ENCODE results near the gene CTNNBL1. TPM values are rescaled to one million over a fixed set of nuclear protein-coding genes. Genes with fewer than 3 reads are reported as not detected.

Gene CTNNBL1
- total RNA-seq, 1 experiment from 2014 or later: 49.9 TPM

DNA sequence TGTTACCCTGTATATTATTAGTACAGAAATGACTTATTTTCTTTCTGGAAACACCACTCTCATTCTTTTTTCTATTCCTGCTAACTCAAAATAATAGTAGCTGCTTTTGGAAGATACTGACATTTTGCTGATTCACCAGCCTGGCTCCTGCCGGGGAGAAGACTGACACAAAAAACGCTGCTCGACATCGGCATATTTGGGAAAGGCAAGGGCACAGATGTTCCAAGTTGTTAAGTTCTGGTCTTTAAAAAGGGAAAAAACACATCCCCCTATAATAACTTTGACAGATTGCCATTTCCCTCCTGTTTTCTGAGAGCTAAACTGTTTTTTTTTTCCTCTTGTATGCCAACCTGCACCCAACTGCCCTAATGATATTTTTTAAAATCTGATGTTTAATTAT lies 55.4 kb downstream of the CTNNBL1 start:
- Histone ChIP-seq H3K4me1 (ENCODE audit: insufficient read depth, low read length) (peaks cover 11% of the 10 kb centered on the region; the same call in 1 of the 2 replicates), H3K27ac (ENCODE audit: low read length) (no peak overlapping the region), H4K20me1 (ENCODE audit: low read length) (no peaks in the 10 kb centered on the region), H3K9me2 (replicated peaks; ENCODE audit: low read length) (no peaks in the 10 kb centered on the region), H3K9ac (ENCODE audit: low read length) (no peak overlapping the region), H3K27me3 (ENCODE audit: low read length) (no peaks in the 10 kb centered on the region), H3K79me2 (ENCODE audit: low read length) (no peaks in the 10 kb centered on the region), H2AFZ (ENCODE audit: low read length) (no peak overlapping the region), H3F3A (ENCODE audit: low read length, unreplicated experiment) (no peaks in the 10 kb centered on the region), H3K36me3 (ENCODE audit: low read depth, low read length) (no peaks in the 10 kb centered on the region), H3K4me2 (ENCODE audit: low read length) (no peak overlapping the region), H3K4me3 (ENCODE audit: low read length) (no peak overlapping the region), H3K9me3 (ENCODE audit: low read length) (no peaks in the 10 kb centered on the region)
- ChIA-PET CTCF (no interaction called here), POLR2A (ENCODE audit: unreplicated experiment) (no interaction called here)
- ATAC-seq (no peak), DNase-seq (no peak)
- BruUV-seq (replicated peaks): no TSS peak
- no peak for TF ChIP-seq EZH2phosphoT487 (IDR thresholded peaks at IDR 0.05; ENCODE audit: borderline replicate concordance, low read length)
- no peak for TF ChIP-seq EZH2 (IDR thresholded peaks at IDR 0.05; ENCODE audit: low read length, unreplicated experiment)
- TF ChIP-seq, protein P1, sequence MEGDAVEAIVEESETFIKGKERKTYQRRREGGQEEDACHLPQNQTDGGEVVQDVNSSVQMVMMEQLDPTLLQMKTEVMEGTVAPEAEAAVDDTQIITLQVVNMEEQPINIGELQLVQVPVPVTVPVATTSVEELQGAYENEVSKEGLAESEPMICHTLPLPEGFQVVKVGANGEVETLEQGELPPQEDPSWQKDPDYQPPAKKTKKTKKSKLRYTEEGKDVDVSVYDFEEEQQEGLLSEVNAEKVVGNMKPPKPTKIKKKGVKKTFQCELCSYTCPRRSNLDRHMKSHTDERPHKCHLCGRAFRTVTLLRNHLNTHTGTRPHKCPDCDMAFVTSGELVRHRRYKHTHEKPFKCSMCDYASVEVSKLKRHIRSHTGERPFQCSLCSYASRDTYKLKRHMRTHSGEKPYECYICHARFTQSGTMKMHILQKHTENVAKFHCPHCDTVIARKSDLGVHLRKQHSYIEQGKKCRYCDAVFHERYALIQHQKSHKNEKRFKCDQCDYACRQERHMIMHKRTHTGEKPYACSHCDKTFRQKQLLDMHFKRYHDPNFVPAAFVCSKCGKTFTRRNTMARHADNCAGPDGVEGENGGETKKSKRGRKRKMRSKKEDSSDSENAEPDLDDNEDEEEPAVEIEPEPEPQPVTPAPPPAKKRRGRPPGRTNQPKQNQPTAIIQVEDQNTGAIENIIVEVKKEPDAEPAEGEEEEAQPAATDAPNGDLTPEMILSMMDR (conservative IDR thresholded peaks at IDR 0.05; ENCODE audit: low read depth, low read length): no peak
- intact Hi-C loops (cut with micrococcal nuclease): no loop called here

DNA sequence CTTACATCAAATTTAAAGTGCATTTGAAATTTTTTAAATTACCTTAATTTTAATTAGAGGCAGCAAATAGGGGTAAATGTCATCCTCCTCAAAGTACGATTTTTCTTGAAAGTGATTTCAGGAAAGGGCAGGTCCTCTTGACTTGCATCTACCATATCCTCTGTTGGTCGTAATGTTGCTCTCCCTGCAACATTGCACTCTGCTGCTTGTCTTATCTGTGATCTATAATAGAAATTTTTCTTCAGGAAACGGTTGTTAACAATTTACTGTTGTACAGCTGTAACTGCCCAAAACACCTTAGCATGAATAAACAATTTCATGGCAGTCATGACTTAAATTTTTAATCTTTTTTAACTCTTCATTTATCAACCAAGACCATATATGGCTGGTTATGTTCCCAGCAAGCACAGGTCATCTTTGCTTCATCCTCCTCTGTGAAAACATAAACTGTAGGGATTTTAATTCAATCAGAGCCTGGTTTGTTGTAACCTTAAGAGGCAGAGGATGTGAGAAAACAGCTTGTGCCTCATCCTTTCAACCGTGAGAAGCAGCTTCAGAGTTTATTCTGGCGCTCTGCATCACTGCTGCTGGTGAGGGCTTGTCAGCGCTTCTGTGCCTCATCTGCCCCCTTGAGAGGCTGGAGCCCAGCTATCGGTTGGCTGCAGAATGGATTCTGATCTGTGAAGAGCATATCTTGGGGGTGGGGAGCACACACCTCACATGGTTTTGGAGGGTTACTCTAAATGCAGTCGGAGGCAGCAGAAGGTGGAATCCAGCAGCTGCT lies 56.0 kb downstream of the CTNNBL1 start:
- Histone ChIP-seq H3K27me3 (ENCODE audit: low read length) (no peaks in the 10 kb centered on the region), H3K27ac (ENCODE audit: low read length) (no peak overlapping the region), H3F3A (ENCODE audit: low read length, unreplicated experiment) (no peaks in the 10 kb centered on the region), H3K36me3 (ENCODE audit: low read depth, low read length) (no peaks in the 10 kb centered on the region), H4K20me1 (ENCODE audit: low read length) (no peaks in the 10 kb centered on the region), H3K9me3 (ENCODE audit: low read length) (no peaks in the 10 kb centered on the region), H3K79me2 (ENCODE audit: low read length) (no peaks in the 10 kb centered on the region), H3K4me1 (ENCODE audit: insufficient read depth, low read length) (peaks cover 11% of the 10 kb centered on the region; the same call in 1 of the 2 replicates), H3K4me3 (ENCODE audit: low read length) (no peak overlapping the region), H2AFZ (ENCODE audit: low read length) (no peak overlapping the region), H3K9ac (ENCODE audit: low read length) (no peak overlapping the region), H3K4me2 (ENCODE audit: low read length) (no peak overlapping the region), H3K9me2 (replicated peaks; ENCODE audit: low read length) (no peaks in the 10 kb centered on the region)
- DNase-seq: no peak
- ChIA-PET POLR2A (ENCODE audit: unreplicated experiment) (no interaction called here), CTCF (no interaction called here)
- BruUV-seq (replicated peaks): no TSS peak
- intact Hi-C loops (cut with micrococcal nuclease): no loop called here
- TF ChIP-seq, protein P1 (conservative IDR thresholded peaks at IDR 0.05; ENCODE audit: low read depth, low read length): no peak
- TF ChIP-seq EZH2phosphoT487 (IDR thresholded peaks at IDR 0.05; ENCODE audit: borderline replicate concordance, low read length) (no peak), EZH2 (IDR thresholded peaks at IDR 0.05; ENCODE audit: low read length, unreplicated experiment) (no peak)
- ATAC-seq: no peak

DNA sequence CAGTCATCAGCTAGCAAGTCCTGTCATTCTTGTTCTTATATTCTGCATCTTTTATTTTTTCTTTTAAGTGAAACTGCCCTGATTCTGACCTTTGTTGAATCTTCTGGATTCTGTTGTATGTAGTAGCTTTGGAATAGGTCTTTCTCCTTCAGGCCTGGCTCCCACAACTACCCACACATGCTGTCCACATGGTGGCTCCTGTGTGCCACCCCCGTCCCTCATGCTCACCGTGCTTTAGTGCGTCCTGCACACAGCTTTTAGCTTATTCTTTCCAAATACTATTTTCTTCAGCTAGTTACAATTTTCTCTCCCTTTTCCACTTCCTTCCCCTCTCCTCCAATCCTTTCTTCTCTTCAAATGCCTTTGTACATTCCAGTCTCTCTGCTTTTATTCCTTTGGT lies 61.8 kb downstream of the CTNNBL1 start:
- no peaks in the 10 kb centered on the region for H3K4me1 ChIP-seq (ENCODE audit: insufficient read depth, low read length)
- H4K20me1 ChIP-seq (ENCODE audit: low read length): no peaks in the 10 kb centered on the region
- ATAC-seq (no peak), DNase-seq (no peak)
- H3K36me3 ChIP-seq (ENCODE audit: low read depth, low read length): peaks cover 5% of the 10 kb centered on the region; the same call in 1 of the 2 replicates
- CTCF ChIA-PET: no interaction called here
- H2AFZ ChIP-seq (ENCODE audit: low read length): no peak overlapping the region
- intact Hi-C loops (cut with micrococcal nuclease): no loop called here
- no peaks in the 10 kb centered on the region for H3K79me2 ChIP-seq (ENCODE audit: low read length)
- H3K9me2 ChIP-seq (replicated peaks; ENCODE audit: low read length): no peaks in the 10 kb centered on the region
- no TSS peak for BruUV-seq (replicated peaks)
- H3K9ac ChIP-seq (ENCODE audit: low read length): no peak overlapping the region
- no peaks in the 10 kb centered on the region for H3F3A ChIP-seq (ENCODE audit: low read length, unreplicated experiment)
- no peak for TF ChIP-seq EZH2 (IDR thresholded peaks at IDR 0.05; ENCODE audit: low read length, unreplicated experiment)
- TF ChIP-seq, protein P1 (conservative IDR thresholded peaks at IDR 0.05; ENCODE audit: low read depth, low read length): 0 out of 2 replicates have a peak, but pooled peaks have one; percentile 12
- no peaks in the 10 kb centered on the region for H3K27me3 ChIP-seq (ENCODE audit: low read length)
- no peak overlapping the region for H3K27ac ChIP-seq (ENCODE audit: low read length)
- H3K9me3 ChIP-seq (ENCODE audit: low read length): no peaks in the 10 kb centered on the region
- H3K4me2 ChIP-seq (ENCODE audit: low read length): no peak overlapping the region
- H3K4me3 ChIP-seq (ENCODE audit: low read length): no peak overlapping the region
- POLR2A ChIA-PET (ENCODE audit: unreplicated experiment): no interaction called here
